Lung (tissue), 12 donors: ENCODE measurements around the gene ALDH3A2. TPM values are rescaled to one million over a fixed set of nuclear protein-coding genes. Genes with fewer than 3 reads are reported as not detected.

Experiments
- ATAC-seq: fragments of 200-7000 bp; cut with Tn5 transposase; one replicate; pipeline ENCODE4 v1.9.1; 2020; ENCODE audit warnings: moderate number of reproducible peaks; ENCODE audit not compliant: insufficient read depth, low FRiP score
- DNase-seq, 3 donors: peaks; one replicate each; pipeline ENCODE4 v3.0.0-alpha.2; 2013 to 2017
- H3K27ac ChIP-seq, 2 donors: one replicate each; pipeline ENCODE4 v1.5.1; 2013; ENCODE audit warnings: mild to moderate bottlenecking in 2 of 2, moderate library complexity in 2 of 2, control low read depth in 1 of 2, inconsistent platforms in 1 of 2, low read depth in 1 of 2, low read length in 1 of 2
- H3K27me3 ChIP-seq, 3 donors: one replicate each; pipeline ENCODE4 v1.5.1; 2013; ENCODE audit warnings: low read length in 2 of 3; ENCODE audit not compliant: control insufficient read depth in 3 of 3, insufficient read depth in 3 of 3
- H3K36me3 ChIP-seq, 4 donors: one replicate each; pipeline ENCODE4 v1.5.1; 2013; ENCODE audit warnings: low read length in 4 of 4, mild to moderate bottlenecking in 1 of 4, moderate library complexity in 1 of 4; ENCODE audit not compliant: control insufficient read depth in 4 of 4, insufficient read depth in 4 of 4
- H3K4me1 ChIP-seq, 5 donors: one replicate each; pipeline ENCODE4 v1.5.1; 2013; ENCODE audit warnings: low read length in 5 of 5, mild to moderate bottlenecking in 2 of 5, moderate library complexity in 1 of 5; ENCODE audit not compliant: control insufficient read depth in 5 of 5, insufficient read depth in 5 of 5
- H3K4me3 ChIP-seq: one replicate; pipeline ENCODE4 v1.5.1; 2013; ENCODE audit warnings: mild to moderate bottlenecking, control low read depth, moderate library complexity
- H3K9ac ChIP-seq, 2 donors: one replicate each; pipeline ENCODE4 v1.5.1; 2013; ENCODE audit warnings: low read length in 2 of 2, control low read depth in 1 of 2; ENCODE audit not compliant: insufficient read depth in 1 of 2
- H3K9me3 ChIP-seq, 4 donors: one replicate each; pipeline ENCODE4 v1.5.1; 2013; ENCODE audit warnings: low read length in 3 of 4, mild to moderate bottlenecking in 1 of 4, moderate library complexity in 1 of 4; ENCODE audit not compliant: control insufficient read depth in 4 of 4, insufficient read depth in 3 of 4
- WGBS, 2 donors: extraction: QIAGEN DNeasy Blood & Tissue Kit; methylation state at CpG; one replicate each; pipeline ENCODE4 v1.1.7; 2013; 5-methylcytosine and 5-hydroxymethylcytosine counted together
- polyA plus RNA-seq, 2 donors: library from polyadenylated mRNA; stranded (reverse); fragments of 200-250 nt; gene quantifications; one replicate each; pipeline ENCODE4 v1.2.1, GENCODE V29; 2013
- total RNA-seq, 2 donors: library from RNA; depleted of rRNA in 1 of 2; stranded (reverse); fragments of >200 nt in 1 of 2; gene quantifications; one replicate each; pipeline ENCODE4 v1.2.1, GENCODE V29; 2014 to 2021
- TF ChIP-seq, protein P1 (sequence below): IDR thresholded peaks from 2 replicates; pipeline ENCODE4 v1.5.1; 2012; ENCODE audit warnings: mild to moderate bottlenecking; ENCODE audit errors: control extremely low read depth, extremely low read depth
- donor health status: control.
- donor health status: control.
- donor health status: Bipolar disorder and iron deficiency.
- donor health status: healthy.
- donor health status: DM: yes; HTN: yes; CAD: no.

The ALDH3A2 gene
- total and polyA plus RNA-seq, 4 donors, result 50.7 to 107 (median 79.3) TPM

DNA sequence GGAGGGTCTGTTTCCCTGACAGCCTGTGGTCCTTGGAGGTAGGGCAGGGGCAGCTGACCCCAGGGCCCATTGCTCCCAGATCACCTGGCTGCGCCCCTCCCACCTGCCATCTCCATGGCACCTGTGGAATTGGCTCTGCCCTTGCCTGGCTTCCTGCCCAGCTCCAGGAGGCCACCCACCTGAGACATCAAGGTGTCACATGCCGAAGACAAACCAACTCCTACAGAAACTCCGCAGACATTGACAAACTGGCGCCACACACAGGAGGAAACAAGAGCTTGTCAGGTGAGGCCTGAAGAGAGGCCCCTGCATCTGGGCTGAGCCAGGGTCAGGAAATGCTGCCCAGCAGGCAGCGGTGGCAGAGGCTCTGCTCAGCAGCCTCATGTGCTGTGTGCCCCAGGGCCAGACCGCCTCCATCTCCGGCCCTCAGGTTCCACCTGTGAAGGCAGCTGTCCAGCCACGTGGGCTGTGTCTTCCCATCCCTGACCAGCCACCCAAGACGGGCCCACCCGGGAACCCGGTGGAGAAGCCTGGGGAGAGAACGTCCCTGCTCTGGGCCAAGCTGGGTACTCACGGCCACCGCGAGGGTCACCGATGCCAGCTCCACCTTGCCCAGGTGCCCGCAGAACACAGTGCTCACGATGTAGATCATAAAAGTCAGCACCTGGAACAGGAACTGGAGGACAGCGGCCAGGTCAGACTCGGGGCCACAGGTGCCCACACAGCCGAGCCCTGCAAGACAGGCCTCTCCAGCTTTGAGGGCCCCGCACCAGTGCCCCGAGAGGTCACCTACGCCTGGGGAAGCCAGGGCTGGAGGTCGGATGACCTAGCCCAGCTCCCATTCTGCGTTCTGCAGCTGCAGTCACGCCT, 66.2 kb downstream of the ALDH3A2 start:
- Histone ChIP-seq H3K9me3 (peaks cover 0 to 1% (median 0%) of the 10 kb centered on the region in 4 donors), H3K36me3 (no peaks in the 10 kb centered on the region), H3K9ac (no peak overlapping the region), H3K27me3 (no peaks in the 10 kb centered on the region), H3K27ac (no peak overlapping the region), H3K4me3 (no peak overlapping the region), H3K4me1 (no peaks in the 10 kb centered on the region)
- DNase-seq (peak in 1 of 3 donors; percentile 34), ATAC-seq (no peak)
- TF ChIP-seq, protein P1, sequence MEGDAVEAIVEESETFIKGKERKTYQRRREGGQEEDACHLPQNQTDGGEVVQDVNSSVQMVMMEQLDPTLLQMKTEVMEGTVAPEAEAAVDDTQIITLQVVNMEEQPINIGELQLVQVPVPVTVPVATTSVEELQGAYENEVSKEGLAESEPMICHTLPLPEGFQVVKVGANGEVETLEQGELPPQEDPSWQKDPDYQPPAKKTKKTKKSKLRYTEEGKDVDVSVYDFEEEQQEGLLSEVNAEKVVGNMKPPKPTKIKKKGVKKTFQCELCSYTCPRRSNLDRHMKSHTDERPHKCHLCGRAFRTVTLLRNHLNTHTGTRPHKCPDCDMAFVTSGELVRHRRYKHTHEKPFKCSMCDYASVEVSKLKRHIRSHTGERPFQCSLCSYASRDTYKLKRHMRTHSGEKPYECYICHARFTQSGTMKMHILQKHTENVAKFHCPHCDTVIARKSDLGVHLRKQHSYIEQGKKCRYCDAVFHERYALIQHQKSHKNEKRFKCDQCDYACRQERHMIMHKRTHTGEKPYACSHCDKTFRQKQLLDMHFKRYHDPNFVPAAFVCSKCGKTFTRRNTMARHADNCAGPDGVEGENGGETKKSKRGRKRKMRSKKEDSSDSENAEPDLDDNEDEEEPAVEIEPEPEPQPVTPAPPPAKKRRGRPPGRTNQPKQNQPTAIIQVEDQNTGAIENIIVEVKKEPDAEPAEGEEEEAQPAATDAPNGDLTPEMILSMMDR, result no peak
- 92 to 95% methylated on average over 27 of the region's 27 CpGs for WGBS, 2 donors

DNA sequence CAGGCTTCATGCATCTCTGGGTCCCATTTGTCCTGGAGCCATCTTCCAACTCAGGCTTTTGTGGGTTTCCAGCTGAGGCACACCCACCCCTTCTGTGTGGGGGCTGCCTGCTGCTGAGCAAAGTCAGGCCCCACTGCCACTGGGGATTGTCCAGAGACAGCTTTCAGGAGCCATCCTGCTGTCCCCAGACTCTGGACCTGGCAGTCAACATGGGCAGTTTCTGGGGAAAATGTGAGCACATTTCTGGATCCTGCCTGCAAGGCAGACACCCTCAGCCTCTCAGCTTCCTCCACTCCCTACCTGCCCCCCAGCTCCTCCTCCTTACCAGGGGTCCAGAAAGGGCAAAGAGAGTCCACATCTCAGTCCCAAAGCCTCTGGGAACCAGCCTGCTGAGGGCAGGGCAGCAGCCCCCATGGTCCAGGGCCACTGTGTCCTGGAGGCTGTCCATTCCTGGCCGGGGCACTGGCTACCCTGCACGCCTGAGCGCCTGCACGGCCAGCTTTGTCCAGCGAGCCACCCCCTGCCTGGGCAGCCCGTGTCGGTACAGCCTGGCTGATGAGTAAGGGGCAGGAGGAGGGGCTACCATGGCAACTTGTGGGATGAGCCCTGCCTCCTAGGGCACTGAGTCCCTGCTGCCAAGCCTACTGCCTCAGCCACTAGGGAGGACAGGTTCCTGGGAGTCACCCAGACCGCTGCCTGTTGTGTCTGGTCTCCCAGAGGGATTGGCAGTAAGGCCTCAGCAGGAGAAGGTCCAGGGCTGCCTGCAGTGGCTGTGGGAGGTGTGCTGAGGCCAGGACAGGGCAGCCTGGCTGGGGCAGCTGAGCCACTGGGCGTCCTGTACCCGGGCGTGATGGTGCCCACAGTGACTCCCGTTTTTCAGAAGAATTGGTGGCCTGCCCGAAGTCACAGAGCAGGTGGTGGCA, 67.8 kb downstream of the ALDH3A2 start, which contains the start of gene SLC47A2:
TSS of gene SLC47A2 (minus strand) at position 477 of the 923 bp plus-strand sequence. CDS start at position 448, 29 bp downstream.
- Histone ChIP-seq H3K4me3 (no peak within 1 kb of the TSS), H3K27me3 (no peaks in the 10 kb centered on the region), H3K9ac (no peak within 1 kb of the TSS), H3K27ac (no peak within 1 kb of the TSS), H3K4me1 (peaks cover 0 to 8% (median 5%) of the 10 kb centered on the region in 5 donors), H3K36me3 (no peaks in the 10 kb centered on the region), H3K9me3 (peaks cover 0 to 1% (median 0%) of the 10 kb centered on the region in 4 donors)
- 83 to 86% methylated on average over 13 of the region's 13 CpGs for WGBS, 2 donors
- no peak for DNase-seq
- ATAC-seq, result no peak
- TF ChIP-seq, protein P1, result no peak

DNA sequence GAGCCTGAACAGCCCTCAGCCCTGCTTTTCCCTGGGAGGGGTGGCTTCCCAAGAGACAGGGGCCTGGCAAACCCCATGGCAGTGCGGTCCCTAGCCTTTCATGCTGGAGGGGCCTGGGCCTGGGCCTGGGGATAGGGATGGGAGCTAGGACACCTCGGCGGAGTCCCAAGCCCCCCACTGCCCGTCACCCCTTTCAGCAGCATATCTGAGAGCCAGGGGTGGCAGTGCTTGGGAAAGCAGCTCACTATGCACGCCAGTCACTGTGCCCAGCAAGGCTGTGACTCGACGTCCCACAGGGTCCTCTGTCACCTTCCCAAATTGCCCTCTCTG, 68.4 kb downstream of the ALDH3A2 start:
- Histone ChIP-seq H3K36me3 (no peaks in the 10 kb centered on the region), H3K27me3 (no peaks in the 10 kb centered on the region), H3K9me3 (peaks cover 0 to 1% (median 0%) of the 10 kb centered on the region in 4 donors), H3K9ac (no peak overlapping the region), H3K4me3 (no peak overlapping the region), H3K4me1 (peaks cover 0 to 8% (median 5%) of the 10 kb centered on the region in 5 donors), H3K27ac (no peak overlapping the region)
- DNase-seq, result no peak
- TF ChIP-seq, protein P1, result no peak
- ATAC-seq, result no peak
- 95 to 98% methylated on average over 7 of the region's 7 CpGs for WGBS, 2 donors
